IMR-90 (cell line): ENCODE measurements around the gene OVCH1. TPM values are rescaled to one million over a fixed set of nuclear protein-coding genes. Genes with fewer than 3 reads are reported as not detected.

ENCODE experiments used
- ATAC-seq: fragments of 200-7000 bp; cut with Tn5 transposase; 2 replicates; pipeline ENCODE4 v1.9.1; 2020; ENCODE audit warnings: low read depth, mild to moderate bottlenecking, moderate library complexity
- BruUV-seq: library from RNA; stranded (reverse); fragments of 400-500 nt; replicated peaks from 2 replicates; lab custom pipeline; 2021; lab: Mats Ljungman, UMichigan
- CTCF ChIA-PET: fragments of 300-600 bp; formaldehyde crosslinking; extraction: SDS; loops from one replicate; lab custom pipeline; 2021; ENCODE audit warnings: antibody characterized with exemption; lab: Yijun Ruan, JAX
- POLR2A ChIA-PET: fragments of 300-600 bp; sonication (Branson Sonifier 250); formaldehyde crosslinking; loops from one replicate; lab custom pipeline; 2022; ENCODE audit warnings: antibody characterized with exemption; ENCODE audit not compliant: unreplicated experiment; lab: Charles Lee
- DNase-seq: peaks from one replicate; pipeline ENCODE4 v3.0.0; 2013
- H2AFZ ChIP-seq: replicated peaks from 2 replicates; pipeline ENCODE3; 2013; ENCODE audit warnings: low read length, mild to moderate bottlenecking; ENCODE audit not compliant: poor library complexity
- H2AK5ac ChIP-seq: 2 replicates; pipeline ENCODE4 v1.6.1; 2013; ENCODE audit warnings: low read depth, low read length, inconsistent platforms
- H2AK9ac ChIP-seq: replicated peaks from 2 replicates; pipeline ENCODE3; 2013; ENCODE audit warnings: mild to moderate bottlenecking, low read depth, low read length, moderate library complexity; ENCODE audit not compliant: poor library complexity
- H2BK120ac ChIP-seq: 2 replicates; pipeline ENCODE4 v1.6.1; 2013; ENCODE audit warnings: low read depth, low read length, inconsistent platforms
- H2BK15ac ChIP-seq: 3 replicates; pipeline ENCODE4 v1.6.1; 2013; ENCODE audit warnings: low read depth, low read length, inconsistent platforms
- H2BK20ac ChIP-seq: 2 replicates; pipeline ENCODE4 v1.6.1; 2013; ENCODE audit warnings: low read depth, mild to moderate bottlenecking, inconsistent platforms, low read length, moderate library complexity
- H2BK5ac ChIP-seq: 2 replicates; pipeline ENCODE4 v1.6.1; 2013; ENCODE audit warnings: mild to moderate bottlenecking, low read depth, low read length, inconsistent platforms; ENCODE audit not compliant: poor library complexity, severe bottlenecking
- H3K14ac ChIP-seq: replicated peaks from 2 replicates; pipeline ENCODE4 v1.6.1; 2013; ENCODE audit warnings: low read depth, low read length, inconsistent platforms
- H3K18ac ChIP-seq: 2 replicates; pipeline ENCODE4 v1.6.1; 2013; ENCODE audit warnings: low read depth, low read length, control low read depth
- H3K23ac ChIP-seq: 2 replicates; pipeline ENCODE4 v1.6.1; 2013; ENCODE audit warnings: low read depth, low read length, inconsistent platforms
- H3K27ac ChIP-seq: 2 replicates; pipeline ENCODE4 v1.5.1; 2013; ENCODE audit warnings: mild to moderate bottlenecking, control low read depth, low read length; ENCODE audit not compliant: insufficient read depth
- H3K27me3 ChIP-seq: 2 replicates; pipeline ENCODE4 v1.6.1; 2013; ENCODE audit warnings: low read length; ENCODE audit not compliant: control insufficient read depth, insufficient read depth
- H3K36me3 ChIP-seq: 2 replicates; pipeline ENCODE4 v1.6.1; 2013; ENCODE audit warnings: low read length, mixed read lengths; ENCODE audit not compliant: control insufficient read depth, insufficient read depth
- H3K4ac ChIP-seq: 2 replicates; pipeline ENCODE4 v1.6.1; 2013; ENCODE audit warnings: low read depth, low read length, inconsistent platforms
- H3K4me1 ChIP-seq: 2 replicates; pipeline ENCODE4 v1.6.1; 2013; ENCODE audit warnings: low read length, mixed read lengths; ENCODE audit not compliant: control insufficient read depth, insufficient read depth
- H3K4me2 ChIP-seq: 2 replicates; pipeline ENCODE4 v1.6.1; 2013; ENCODE audit warnings: low read depth, mild to moderate bottlenecking, control low read depth, low read length, moderate library complexity
- H3K4me3 ChIP-seq: 2 replicates; pipeline ENCODE4 v1.5.1; 2013; ENCODE audit warnings: low read depth, mild to moderate bottlenecking, control low read depth, low read length, moderate library complexity; ENCODE audit not compliant: insufficient read depth
- H3K56ac ChIP-seq: 2 replicates; pipeline ENCODE4 v1.6.1; 2013; ENCODE audit warnings: low read length, inconsistent platforms; ENCODE audit not compliant: insufficient read depth; ENCODE audit errors: extremely low read depth
- H3K79me1 ChIP-seq, 2 experiments: 2 replicates each; pipeline ENCODE4 v1.6.1; 2013; ENCODE audit warnings: low read length in 2 of 2, inconsistent platforms in 1 of 2, low read depth in 1 of 2
- H3K9ac ChIP-seq: 2 replicates; pipeline ENCODE4 v1.6.1; 2013; ENCODE audit warnings: low read depth, low read length, control low read depth
- H3K9me1 ChIP-seq: 2 replicates; pipeline ENCODE4 v1.6.1; 2013; ENCODE audit warnings: low read length, inconsistent platforms; ENCODE audit not compliant: insufficient read depth
- H3K9me3 ChIP-seq: 2 replicates; pipeline ENCODE4 v1.6.1; 2013; ENCODE audit warnings: low read length; ENCODE audit not compliant: control insufficient read depth, insufficient read depth
- H4K20me1 ChIP-seq: 2 replicates; pipeline ENCODE4 v1.6.1; 2013; ENCODE audit warnings: low read length, inconsistent platforms; ENCODE audit not compliant: insufficient read depth
- H4K5ac ChIP-seq: 2 replicates; pipeline ENCODE4 v1.6.1; 2013; ENCODE audit warnings: mild to moderate bottlenecking, low read depth, low read length, control low read depth
- H4K8ac ChIP-seq, 2 experiments: 2 replicates each; pipeline ENCODE4 v1.6.1; 2013; ENCODE audit warnings: low read depth in 2 of 2, low read length in 2 of 2, control low read depth in 1 of 2, inconsistent platforms in 1 of 2
- H4K91ac ChIP-seq: 2 replicates; pipeline ENCODE4 v1.6.1; 2013; ENCODE audit warnings: low read depth, low read length, inconsistent platforms; ENCODE audit not compliant: insufficient read depth
- BHLHE40 ChIP-seq: fragments of 150-350 bp; IDR thresholded peaks from 2 replicates; pipeline ENCODE4 v1.6.1; 2016; ENCODE audit warnings: mild to moderate bottlenecking, low read depth, low read length
- CHD1 ChIP-seq: IDR thresholded peaks from 2 replicates; pipeline ENCODE4 v1.6.1; 2012; ENCODE audit warnings: low read depth, low read length, improper control_type of control experiment
- FOS ChIP-seq: fragments of 150-350 bp; IDR thresholded peaks from 2 replicates; pipeline ENCODE4 v1.6.1; 2016; ENCODE audit warnings: low read depth, low read length
- POLR2A ChIP-seq: IDR thresholded peaks from 2 replicates; pipeline ENCODE4 v1.6.1; 2012; ENCODE audit warnings: mild to moderate bottlenecking, low read depth, low read length
- RAD21 ChIP-seq: IDR thresholded peaks from 2 replicates; pipeline ENCODE4 v1.6.1; 2012; ENCODE audit warnings: low read length, improper control_type of control experiment
- RFX5 ChIP-seq: IDR thresholded peaks from 2 replicates; pipeline ENCODE4 v1.8.0; 2012; ENCODE audit warnings: low read depth, mild to moderate bottlenecking, low read length, moderate library complexity
- WGBS, 2 experiments: methylation state at CpG; one replicate each; pipeline versions ENCODE4 v1.1.5 to v1.1.7; 2013; ENCODE audit warnings: missing lambda C conversion rate in 2 of 2; ENCODE audit not compliant: insufficient read length in 1 of 2; ENCODE audit errors: extremely low coverage in 2 of 2; 5-methylcytosine and 5-hydroxymethylcytosine counted together
- dilution Hi-C: fragments of 300-500 bp; cut with HindIII; formaldehyde crosslinking; loops from one replicate; pipeline ENCODE4 v1.14.3; 2018; ENCODE audit warnings: low sequenced_read_pairs; ENCODE audit not compliant: unreplicated experiment
- in situ Hi-C: fragments of 300-500 bp; cut with MboI; formaldehyde crosslinking; loops from 3 replicates; pipeline ENCODE4 v1.14.3; 2019; ENCODE audit warnings: low sequenced_read_pairs, inconsistent platforms, mixed read lengths
- intact Hi-C: fragments of 100-400 bp; cut with micrococcal nuclease; formaldehyde crosslinking; loops from 2 replicates; pipeline ENCODE4 v1.10.0; 2022
- polyA plus RNA-seq, 3 experiments: library from polyadenylated mRNA; depleted of rRNA; stranded (reverse); fragments of >200 nt; gene quantifications; 2 replicates each; pipeline ENCODE4 v1.2.3, GENCODE V29; 2012; ENCODE audit warnings: low replicate concordance in 1 of 3
- total RNA-seq: library from RNA; depleted of rRNA; stranded (reverse); fragments of >200 nt; gene quantifications from 2 replicates; pipeline ENCODE4 v1.2.3, GENCODE V29; 2012
- TF ChIP-seq, protein P1 (sequence below): fragments of 150-350 bp; IDR thresholded peaks from 2 replicates; pipeline ENCODE4 v1.6.1; 2016; ENCODE audit warnings: low read depth, mild to moderate bottlenecking, low read length, moderate library complexity, borderline replicate concordance
- TF ChIP-seq, protein P2 (sequence below): fragments of 150-350 bp; IDR thresholded peaks from 2 replicates; pipeline ENCODE4 v1.6.1; 2017; ENCODE audit warnings: mild to moderate bottlenecking, antibody characterized with exemption, low read length, low read depth

The OVCH1 gene
- total and polyA plus RNA-seq, 2 of the 4 experiments (the other 2 are of a cell fraction), result 0.05 to 0.18 TPM

DNA sequence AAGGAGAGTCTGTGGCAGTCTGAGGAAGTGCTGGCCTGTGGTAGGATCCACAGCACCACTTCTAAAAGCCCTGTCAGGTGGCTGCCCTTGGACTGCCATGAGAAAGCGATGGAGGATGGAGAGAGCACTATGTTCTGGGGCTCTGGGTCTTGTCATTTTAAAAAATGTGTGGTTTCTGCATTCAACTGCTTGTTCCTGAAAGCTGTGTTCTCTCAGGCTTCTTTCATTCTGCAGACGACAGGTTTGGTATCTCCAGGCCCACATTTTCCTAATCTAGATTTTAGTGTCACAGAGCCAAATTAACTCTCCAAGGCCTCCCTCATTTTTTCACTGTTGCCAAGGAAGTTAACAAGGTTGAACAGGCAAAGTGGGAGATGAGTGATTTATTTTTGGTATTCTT is 10.5 kb downstream of the OVCH1 start:
- Histone ChIP-seq H2AFZ (no peak overlapping the region), H2AK5ac (no peak overlapping the region), H3K14ac (no peak overlapping the region), H2BK15ac (no peak overlapping the region), H3K23ac (no peak overlapping the region), H3K27me3 (no peaks in the 10 kb centered on the region), H3K4ac (no peak overlapping the region), H3K18ac (no peak overlapping the region), H3K4me3 (no peak overlapping the region), H4K91ac (no peak overlapping the region), H3K9me1 (no peaks in the 10 kb centered on the region), H3K56ac (no peak overlapping the region), H2AK9ac (no peak overlapping the region), H3K9ac (no peak overlapping the region), H2BK5ac (no peak overlapping the region), H4K5ac (no peak overlapping the region), H2BK120ac (no peak overlapping the region), H3K79me1 (no peaks in the 10 kb centered on the region), H4K8ac (no peak overlapping the region), H3K27ac (no peak overlapping the region), H3K36me3 (peaks cover 2% of the 10 kb centered on the region; the same call in 1 of the 2 replicates), H3K4me2 (no peak overlapping the region), H3K9me3 (no peaks in the 10 kb centered on the region), H4K20me1 (no peaks in the 10 kb centered on the region), H2BK20ac (no peak overlapping the region), H3K4me1 (no peaks in the 10 kb centered on the region)
- ATAC-seq, result no peak
- BruUV-seq, result no TSS peak
- POLR2A ChIA-PET, result no interaction called here
- WGBS, 2 experiments, result no CpG with 5 or more reads among the region's 2 CpGs
- CTCF ChIA-PET, result interaction anchor here (1.0 kb wide), 1 partner anchor 15 kb away, joined by 3 read pairs; no protein-coding TSS in a partner anchor
- TF ChIP-seq RAD21, result no peak
- TF ChIP-seq BHLHE40, result no peak
- TF ChIP-seq, protein P1, sequence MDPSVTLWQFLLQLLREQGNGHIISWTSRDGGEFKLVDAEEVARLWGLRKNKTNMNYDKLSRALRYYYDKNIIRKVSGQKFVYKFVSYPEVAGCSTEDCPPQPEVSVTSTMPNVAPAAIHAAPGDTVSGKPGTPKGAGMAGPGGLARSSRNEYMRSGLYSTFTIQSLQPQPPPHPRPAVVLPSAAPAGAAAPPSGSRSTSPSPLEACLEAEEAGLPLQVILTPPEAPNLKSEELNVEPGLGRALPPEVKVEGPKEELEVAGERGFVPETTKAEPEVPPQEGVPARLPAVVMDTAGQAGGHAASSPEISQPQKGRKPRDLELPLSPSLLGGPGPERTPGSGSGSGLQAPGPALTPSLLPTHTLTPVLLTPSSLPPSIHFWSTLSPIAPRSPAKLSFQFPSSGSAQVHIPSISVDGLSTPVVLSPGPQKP, result no peak
- TF ChIP-seq, protein P2, sequence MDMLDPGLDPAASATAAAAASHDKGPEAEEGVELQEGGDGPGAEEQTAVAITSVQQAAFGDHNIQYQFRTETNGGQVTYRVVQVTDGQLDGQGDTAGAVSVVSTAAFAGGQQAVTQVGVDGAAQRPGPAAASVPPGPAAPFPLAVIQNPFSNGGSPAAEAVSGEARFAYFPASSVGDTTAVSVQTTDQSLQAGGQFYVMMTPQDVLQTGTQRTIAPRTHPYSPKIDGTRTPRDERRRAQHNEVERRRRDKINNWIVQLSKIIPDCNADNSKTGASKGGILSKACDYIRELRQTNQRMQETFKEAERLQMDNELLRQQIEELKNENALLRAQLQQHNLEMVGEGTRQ, result no peak
- TF ChIP-seq RFX5, result no peak
- TF ChIP-seq CHD1, result no peak
- TF ChIP-seq POLR2A, result no peak
- no peak for TF ChIP-seq FOS
- DNase-seq, result no peak
- dilution Hi-C loops, result no loop called here
- in situ Hi-C loops, result no loop called here
- intact Hi-C loops, result no loop called here
